NCI-H345 treated with DMSO at 0.1 percent for 48 hours (cell line): ENCODE data around the gene UBQLN2.
"Not testable (repeated sequence)": the region's sequence is repeated elsewhere in the genome, so short reads cannot be mapped to it uniquely, and the experiment has no call there.

Experiments
- DNase-seq: peaks from one replicate; lab custom pipeline; 2025; ENCODE audit not compliant: unreplicated experiment; lab: John Stamatoyannopoulos, UW

The UBQLN2 gene

GRCh38 chrX:56563231-56564161 lies at the start of gene UBQLN2:
Gene UBQLN2 (plus strand): TSS chrX:56563627. CDS start chrX:56563874, 247 bp downstream.
- DNase-seq: peak; percentile 54

- DNase-seq: no peak
Observed at GRCh38 chrX:56519642-56520041, 43.8 kb upstream of the UBQLN2 start.

- not testable (repeated sequence) for DNase-seq
Observed at GRCh38 chrX:56529482-56530007, 33.9 kb upstream of the UBQLN2 start.

DNA sequence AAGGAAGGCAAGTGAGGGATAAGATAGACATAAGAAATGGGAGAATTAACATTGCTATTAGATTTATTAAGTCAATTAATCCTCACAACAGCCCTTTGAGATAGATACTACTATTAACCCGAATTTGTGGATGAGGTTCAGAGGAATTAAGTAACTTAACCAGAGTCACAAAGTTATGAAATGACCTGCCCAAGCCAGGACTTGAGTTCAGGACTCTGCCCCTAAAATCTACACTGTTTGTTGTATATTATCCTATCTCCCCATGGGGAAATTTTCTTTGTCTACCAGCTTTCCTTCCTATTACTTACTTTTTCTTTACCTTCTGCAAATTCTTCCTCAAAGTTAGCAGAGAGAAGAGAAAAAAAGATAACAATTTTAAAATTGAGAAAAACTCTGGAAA lies 33.4 kb upstream of the UBQLN2 start:
- no peak for DNase-seq

DNA sequence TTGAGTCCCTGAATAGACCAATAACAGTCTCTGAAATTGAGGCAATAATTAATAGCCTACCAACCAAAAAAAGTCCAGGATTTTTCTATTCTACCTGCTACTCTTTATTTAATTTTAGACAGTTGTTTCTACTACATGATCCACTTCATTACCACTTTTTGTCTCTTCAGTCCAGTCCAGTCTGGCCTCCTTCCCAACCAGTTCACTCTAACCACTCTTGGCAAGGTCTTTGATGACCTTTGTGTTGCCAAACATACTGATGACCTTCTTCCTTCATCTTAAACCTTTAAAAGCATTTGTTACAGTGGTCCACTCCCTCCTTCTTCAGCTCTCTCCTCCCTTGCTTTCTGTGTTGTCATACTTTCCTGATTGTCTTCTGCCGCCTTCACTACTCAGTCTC lies 12.8 kb upstream of the UBQLN2 start:
- no peak for DNase-seq

DNA sequence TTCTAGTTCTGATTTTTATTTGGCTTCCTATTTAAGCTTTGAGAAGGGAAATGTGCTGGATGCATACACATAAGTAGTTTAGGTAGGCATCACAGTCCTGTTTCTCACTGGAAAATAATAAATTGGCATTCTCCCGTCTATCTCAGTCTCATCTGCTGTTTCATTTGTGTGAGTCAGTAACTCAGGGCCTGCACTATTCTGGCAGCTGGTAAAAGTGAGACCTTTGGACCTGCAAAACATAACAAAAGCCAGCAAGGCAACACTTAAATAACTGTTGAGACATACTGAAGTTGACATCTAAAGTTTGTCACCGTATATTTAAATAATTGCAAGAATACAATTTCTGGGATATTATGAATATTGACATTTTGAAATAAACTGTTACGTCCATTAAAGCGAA lies 8.6 kb upstream of the UBQLN2 start:
- DNase-seq: no peak

GRCh38 chrX:56557376-56557929 lies 6.0 kb upstream of the UBQLN2 start:
- no peak for DNase-seq

- DNase-seq: peak; percentile 5
Observed at GRCh38 chrX:56564164-56564885, 898 bp downstream of the UBQLN2 start.

GRCh38 chrX:56564921-56565840 lies 1.8 kb downstream of the UBQLN2 start:
- no peak for DNase-seq

DNA sequence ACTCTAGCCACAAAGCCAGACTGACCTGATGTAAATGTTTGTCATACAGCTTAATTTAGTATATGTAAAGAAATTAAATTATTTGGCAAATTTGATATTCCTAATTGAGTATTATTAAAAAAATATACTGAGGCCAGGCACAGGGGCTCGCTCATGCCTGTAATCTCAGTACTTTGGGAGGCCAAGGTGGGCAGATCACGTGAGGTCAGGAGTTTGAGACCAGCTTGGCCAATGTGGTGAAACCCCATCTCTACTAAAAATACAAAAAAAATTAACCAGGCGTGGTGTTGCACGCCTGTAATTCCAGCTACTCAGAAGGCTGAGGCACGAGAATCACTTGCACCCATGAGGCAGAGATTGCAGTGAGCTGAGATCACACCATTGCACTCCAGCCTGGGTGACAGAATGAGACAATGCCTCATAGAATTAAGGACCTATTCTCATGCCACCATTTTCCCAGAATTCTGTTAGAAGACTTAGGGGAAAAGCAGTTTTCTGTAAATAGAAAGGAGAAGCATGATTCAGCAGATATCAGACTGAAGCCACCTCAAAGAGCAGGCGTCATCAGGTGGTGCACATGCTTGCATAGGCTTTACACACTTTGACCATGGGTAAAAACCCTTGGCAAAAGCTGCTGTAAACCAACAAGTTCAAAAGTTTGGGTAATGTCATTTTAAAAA lies 6.1 kb downstream of the UBQLN2 start:
- no peak for DNase-seq

DNA sequence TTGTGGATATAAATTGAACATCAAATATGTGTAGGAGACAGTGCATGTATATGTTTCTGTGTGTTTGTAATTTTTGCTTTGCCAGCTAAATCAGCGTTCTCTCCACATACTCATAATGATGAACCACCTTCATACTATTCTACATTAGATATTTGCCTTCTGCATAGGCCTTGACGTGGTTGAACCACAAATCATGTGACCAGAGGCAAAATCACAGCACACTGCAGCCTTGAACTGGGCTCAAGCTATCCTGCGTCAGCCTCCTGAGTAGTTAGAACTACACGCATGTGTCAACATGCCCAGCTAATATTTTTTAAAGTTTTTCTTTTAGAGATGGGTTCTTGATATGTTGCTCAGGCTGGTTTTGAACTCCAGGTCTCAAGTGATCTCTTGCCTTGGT lies 9.5 kb downstream of the UBQLN2 start:
- no peak for DNase-seq

GRCh38 chrX:56574861-56575260 lies 11.4 kb downstream of the UBQLN2 start:
- DNase-seq: no peak

GRCh38 chrX:56576721-56577120 lies 13.3 kb downstream of the UBQLN2 start:
- no peak for DNase-seq

DNA sequence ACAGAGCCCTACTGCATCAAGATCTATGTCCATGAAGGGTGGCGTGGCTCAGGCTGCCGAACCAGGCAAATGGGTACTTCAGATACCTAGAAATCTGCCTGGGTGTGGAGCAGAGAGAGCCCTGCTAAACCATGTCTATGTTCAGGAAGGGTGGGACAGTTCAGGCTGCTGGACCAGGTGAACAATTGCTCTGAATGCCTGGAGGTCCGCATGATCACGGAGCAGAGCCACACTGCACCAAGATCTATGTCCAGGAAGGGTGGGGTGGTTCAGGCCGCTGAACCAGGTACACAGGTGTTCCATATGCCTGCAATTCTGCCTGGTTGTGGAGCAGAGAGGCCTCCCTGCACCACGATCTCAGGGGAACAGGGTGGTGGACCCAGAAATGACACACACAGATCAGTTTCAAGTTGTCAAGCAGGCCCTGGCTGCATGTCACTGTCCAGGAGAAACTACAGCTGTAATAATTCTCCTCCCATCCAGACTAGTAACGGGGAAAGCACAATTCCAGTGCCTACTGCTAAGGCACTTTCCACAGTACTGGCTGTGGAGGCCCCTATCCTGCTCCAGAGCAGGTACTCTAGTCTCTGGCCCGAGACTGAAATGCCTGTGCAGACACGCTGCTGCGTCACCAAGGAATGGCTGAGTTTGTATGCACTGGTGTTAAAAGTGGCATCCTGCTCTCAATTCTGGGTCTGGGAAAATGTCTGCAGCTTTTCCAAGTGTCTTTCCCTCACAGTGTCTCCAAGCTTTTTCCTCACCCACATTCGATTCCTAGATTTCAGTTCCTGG lies 25.2 kb downstream of the UBQLN2 start:
- no peak for DNase-seq

GRCh38 chrX:56591830-56592229 lies 28.4 kb downstream of the UBQLN2 start:
- DNase-seq: not testable (repeated sequence)

DNA sequence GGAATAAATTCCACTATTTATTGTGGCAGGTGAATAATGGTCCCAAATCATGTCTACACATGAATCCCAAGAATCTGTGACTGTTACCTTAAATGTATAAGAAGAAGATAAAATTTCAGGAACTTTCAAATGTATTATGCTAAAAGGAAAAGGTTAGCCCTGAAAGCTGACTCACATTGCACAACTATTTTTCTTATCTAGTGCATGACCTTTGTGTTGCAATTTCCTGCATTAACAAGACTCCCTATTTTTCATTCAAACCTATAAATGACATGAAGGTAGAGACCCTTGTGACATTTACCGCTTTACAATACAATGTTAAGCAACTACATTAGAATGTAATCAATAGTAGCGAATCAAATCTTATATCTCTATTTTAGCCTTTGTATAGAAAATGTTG lies 36.7 kb downstream of the UBQLN2 start:
- no peak for DNase-seq

DNA sequence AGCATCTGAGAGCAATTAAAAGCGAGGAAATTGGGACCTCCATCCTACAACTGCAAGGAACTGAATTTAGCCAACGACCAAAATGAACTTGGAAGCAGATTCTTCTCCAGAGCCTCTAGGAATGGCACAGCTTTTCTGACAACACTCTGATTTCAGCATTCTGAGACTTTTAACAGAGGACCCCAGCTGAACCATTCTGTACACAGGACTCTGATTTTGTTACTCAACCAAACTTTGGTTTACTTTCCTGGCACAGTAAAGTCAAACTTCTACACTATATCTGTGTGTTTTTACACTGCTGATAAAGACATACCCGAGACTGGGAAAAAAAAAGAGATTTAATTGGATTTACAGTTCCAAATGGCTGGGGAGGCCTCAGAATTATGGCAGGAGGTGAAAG lies 37.6 kb downstream of the UBQLN2 start:
- no peak for DNase-seq

DNA sequence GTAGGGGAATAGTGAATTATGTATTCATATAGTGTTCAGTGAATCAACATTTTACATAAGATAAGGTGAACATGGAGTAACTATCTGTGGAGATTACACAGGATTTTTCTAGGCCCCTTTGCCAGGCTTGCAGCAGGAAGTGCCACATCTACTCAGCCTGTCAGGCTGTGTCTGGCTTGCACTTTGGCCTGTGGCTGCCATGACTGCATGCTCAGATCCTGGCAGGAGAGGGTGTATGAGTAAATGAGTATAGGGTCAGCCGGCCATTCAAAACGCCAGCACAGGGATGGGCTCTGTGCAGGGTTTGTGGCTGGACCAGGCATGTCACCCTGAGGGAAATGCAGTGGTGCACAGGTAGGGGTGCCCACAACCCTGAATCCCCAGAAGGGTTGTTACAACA lies 51.9 kb downstream of the UBQLN2 start:
- no peak for DNase-seq
